Right lobe of liver (tissue), 6 donors: ENCODE measurements around the gene TPRN. TPM values are rescaled to one million over a fixed set of nuclear protein-coding genes. Genes with fewer than 3 reads are reported as not detected.

Source experiments
- ATAC-seq, 4 donors: fragments of 200-7000 bp; cut with Tn5 transposase; one replicate each; pipeline ENCODE4 v1.9.1; 2020; ENCODE audit warnings: mild to moderate bottlenecking in 4 of 4, moderate library complexity in 4 of 4
- DNase-seq, 3 donors: peaks; one replicate each; pipeline ENCODE4 v3.0.0-alpha.2; 2020
- H3K27ac ChIP-seq, 3 donors: fragments of 200-600 bp; one replicate each; pipeline ENCODE4 v1.8.0; 2022
- H3K27me3 ChIP-seq, 2 donors: fragments of 200-600 bp; one replicate each; pipeline ENCODE4 v1.8.0; 2022
- H3K36me3 ChIP-seq, 4 donors: fragments of 200-600 bp; sonication (generic) in 1 of 4; one replicate each; pipeline versions ENCODE4 v1.5.1 to v1.8.0; 2017 to 2022; ENCODE audit warnings: control low read depth in 1 of 4
- H3K4me1 ChIP-seq, 4 donors: fragments of 200-600 bp; sonication (generic) in 1 of 4; one replicate each; pipeline versions ENCODE4 v1.5.1 to v1.8.0; 2017 to 2022; ENCODE audit warnings: control low read depth in 1 of 4
- H3K4me3 ChIP-seq, 3 donors: fragments of 200-600 bp; one replicate each; pipeline ENCODE4 v1.8.0; 2022
- H3K9me3 ChIP-seq, 4 donors: fragments of 200-600 bp; sonication (generic) in 1 of 4; one replicate each; pipeline versions ENCODE4 v1.5.1 to v1.8.0; 2017 to 2022; ENCODE audit warnings: control low read depth in 1 of 4
- CTCF ChIP-seq, 4 donors: fragments of 200-600 bp in 3 of 4; fragments of 450-650 bp in 1 of 4; IDR thresholded peaks; one replicate each; pipeline versions ENCODE4 v1.5.1 to v1.8.0; 2016 to 2022; ENCODE audit warnings: antibody characterized with exemption in 4 of 4, mild to moderate bottlenecking in 2 of 4
- POLR2A ChIP-seq: fragments of 450-650 bp; IDR thresholded peaks from one replicate; pipeline ENCODE4 v1.6.1; 2017; ENCODE audit warnings: antibody characterized with exemption, mild to moderate bottlenecking
- WGBS: methylation state at CpG from one replicate; pipeline ENCODE4 v1.1.6; 2018; ENCODE audit warnings: low coverage, low lambda C conversion rate; ENCODE audit not compliant: insufficient coverage; ENCODE audit errors: missing lambda C conversion rate; 5-methylcytosine and 5-hydroxymethylcytosine counted together
- intact Hi-C, 2 donors: fragments of 100-400 bp; cut with DNase I; formaldehyde crosslinking; loops; one replicate each; pipeline versions ENCODE4 v1.11.2 to v1.14.1; 2022
- total RNA-seq, 6 experiments: library from RNA; depleted of rRNA in 2 of 6; stranded (reverse); fragments of >200 nt in 2 of 6; fragmentation: NEBNext Ultra II Directional in 3 of 6; extraction: Animal tissue kit (Norgen Biotek cat#: 25700) in 3 of 6; gene quantifications; one replicate each; pipeline versions ENCODE4 v1.1.0 to v1.2.4, GENCODE V29; 2016 to 2023
- donor health status: DM: no; HTN: yes; CAD: no.
- donor health status: DM: no; HTN: no; CAD: no.
- donor health status: DM: no; HTN: no; CAD: no.
- donor health status: DM: no; HTN: yes; CAD: no.
- donor health status: DM: no; HTN: yes; CAD: no.

Gene TPRN
- total RNA-seq, 6 experiments from 2014 or later, result 12.1 to 28.9 (median 18.1) TPM

GRCh38 chr9:137156567-137157375, 43.8 kb downstream of the TPRN start:
- Histone ChIP-seq H3K4me1 (no peaks in the 10 kb centered on the region), H3K36me3 (no peaks in the 10 kb centered on the region), H3K4me3 (no peak overlapping the region), H3K27ac (no peak overlapping the region), H3K9me3 (no peaks in the 10 kb centered on the region), H3K27me3 (peaks cover 0 to 12% of the 10 kb centered on the region in 2 donors)
- WGBS, result under 1% methylated on average over 17 of the region's 65 CpGs
- DNase-seq (no peak), ATAC-seq (peak; percentile 48 to 68 (median 63))
- intact Hi-C loops, result no loop called here
- TF ChIP-seq CTCF (IDR thresholded peaks at IDR 0.05), result no peak
- no peak for TF ChIP-seq POLR2A

- Histone ChIP-seq H3K27me3 (peaks cover 0 to 6% of the 10 kb centered on the region in 2 donors), H3K9me3 (no peaks in the 10 kb centered on the region), H3K27ac (no peak overlapping the region), H3K4me3 (no peak overlapping the region), H3K4me1 (no peaks in the 10 kb centered on the region), H3K36me3 (no peaks in the 10 kb centered on the region)
- ATAC-seq, result no peak
- TF ChIP-seq POLR2A (no peak), CTCF (IDR thresholded peaks at IDR 0.05) (no peak)
- intact Hi-C loops, result no loop called here
- 86% methylated on average over 7 of the region's 7 CpGs for WGBS
- no peak for DNase-seq
These were observed 47.6 kb downstream of the TPRN start for GRCh38 chr9:137152844-137153405.

- no peak overlapping the region for H3K27ac ChIP-seq
- no peaks in the 10 kb centered on the region for H3K36me3 ChIP-seq
- H3K4me3 ChIP-seq, result no peak overlapping the region
- WGBS, result 37% methylated on average over 27 of the region's 34 CpGs
- intact Hi-C loops, result no loop called here
- TF ChIP-seq POLR2A (no peak), CTCF (IDR thresholded peaks at IDR 0.05) (no peak)
- H3K9me3 ChIP-seq, result no peaks in the 10 kb centered on the region
- H3K27me3 ChIP-seq, result peaks cover 0 to 4% of the 10 kb centered on the region in 2 donors
- H3K4me1 ChIP-seq, result no peaks in the 10 kb centered on the region
- ATAC-seq (peak in 3 of 4 donors; percentile 6 to 63 (median 57)), DNase-seq (no peak)
These were observed 49.7 kb downstream of the TPRN start for GRCh38 chr9:137150617-137151457.

- H3K27ac ChIP-seq, result no peak overlapping the region
- DNase-seq, result no peak
These were observed 50.5 kb downstream of the TPRN start for GRCh38 chr9:137149942-137150616.

More at GRCh38 chr9:137149942-137150616, 50.5 kb downstream of the TPRN start:
- no peaks in the 10 kb centered on the region for H3K4me1 ChIP-seq
- no peak overlapping the region for H3K4me3 ChIP-seq
- H3K9me3 ChIP-seq, result no peaks in the 10 kb centered on the region
- 56% methylated on average over 16 of the region's 20 CpGs for WGBS
- no peaks in the 10 kb centered on the region for H3K36me3 ChIP-seq
- no peak for TF ChIP-seq CTCF (IDR thresholded peaks at IDR 0.05)
- TF ChIP-seq POLR2A, result no peak
- ATAC-seq, result no peak
- intact Hi-C loops, result no loop called here
- H3K27me3 ChIP-seq, result peaks cover 0 to 4% of the 10 kb centered on the region in 2 donors
